T-cell (primary cell): ENCODE data around the gene KLF15. TPM values are rescaled to one million over a fixed set of nuclear protein-coding genes. Genes with fewer than 3 reads are reported as not detected.

Source experiments
- ATAC-seq, 4 experiments: fragments of 200-7000 bp in 3 of 4; fragments of 150-1000 bp in 1 of 4; cut with Tn5 transposase; replicated peaks in 1 of 4; 1 replicate in 3 of 4; 2 replicates in 1 of 4; pipeline ENCODE4 v1.10.0; 2021; ENCODE audit warnings: moderate library complexity in 3 of 4, mild to moderate bottlenecking in 2 of 4, moderate number of reproducible peaks in 1 of 4
- CTCF ChIA-PET, 2 donors: fragments of 300-600 bp; sonication (Branson Sonifier 250); formaldehyde crosslinking; loops; one replicate each; lab custom pipeline; 2022; ENCODE audit warnings: antibody characterized with exemption in 2 of 2; lab: Charles Lee
- POLR2A ChIA-PET, 2 donors: fragments of 300-600 bp; sonication (Branson Sonifier 250); formaldehyde crosslinking; loops; one replicate each; lab custom pipeline; 2022; ENCODE audit warnings: antibody characterized with exemption in 2 of 2; lab: Charles Lee
- DNase-seq, 35 experiments: peaks; one replicate each; pipeline versions ENCODE4 v3.0.0 to v3.0.0-alpha.2; 2013 to 2023
- H3K27ac ChIP-seq: one replicate; pipeline ENCODE4 v1.5.1; 2013; ENCODE audit warnings: low read length
- H3K27me3 ChIP-seq, 2 experiments: replicated peaks in 1 of 2; 1 replicate in 1 of 2; 2 replicates in 1 of 2; pipeline versions ENCODE4 v1.6.1 to v1.7.0; 2013; ENCODE audit warnings: low read length in 1 of 2, mixed read lengths in 1 of 2; ENCODE audit not compliant: control insufficient read depth in 2 of 2, insufficient read depth in 2 of 2; ENCODE audit errors: extremely low read depth in 1 of 2
- H3K36me3 ChIP-seq, 2 donors: 1 replicate in 1 of 2; 2 replicates in 1 of 2; pipeline versions ENCODE4 v1.6.1 to v1.7.0; 2013; ENCODE audit warnings: low read length in 1 of 2; ENCODE audit not compliant: control insufficient read depth in 2 of 2, insufficient read depth in 1 of 2; ENCODE audit errors: extremely low read depth in 1 of 2
- H3K4me1 ChIP-seq, 2 experiments: 1 replicate in 1 of 2; 2 replicates in 1 of 2; pipeline versions ENCODE4 v1.6.1 to v1.7.0; 2013; ENCODE audit warnings: low read length in 2 of 2, mixed read lengths in 1 of 2; ENCODE audit not compliant: insufficient read depth in 2 of 2, control insufficient read depth in 1 of 2; ENCODE audit errors: extremely low read depth in 1 of 2
- H3K4me3 ChIP-seq, 2 donors: 1 replicate in 1 of 2; 2 replicates in 1 of 2; pipeline versions ENCODE4 v1.5.1 to v1.7.0; 2013; ENCODE audit warnings: mild to moderate bottlenecking in 2 of 2, low read length in 1 of 2, moderate library complexity in 1 of 2; ENCODE audit not compliant: control insufficient read depth in 1 of 2; ENCODE audit errors: extremely low read depth in 1 of 2
- H3K9me3 ChIP-seq: 2 replicates; pipeline ENCODE4 v1.7.0; 2013
- H3K27ac Mint-ChIP-seq, 2 donors: one replicate each; pipeline ENCODE4 v1.8.0; 2020 to 2021; ENCODE audit warnings: mild to moderate bottlenecking in 2 of 2, mixed read lengths in 2 of 2
- H3K27me3 Mint-ChIP-seq, 2 donors: one replicate each; pipeline ENCODE4 v1.8.0; 2021 to 2022; ENCODE audit warnings: mixed read lengths in 2 of 2
- H3K36me3 Mint-ChIP-seq: one replicate; pipeline ENCODE4 v1.8.0; 2021; ENCODE audit warnings: mixed read lengths
- H3K4me1 Mint-ChIP-seq, 3 donors: one replicate each; pipeline ENCODE4 v1.8.0; 2020 to 2022; ENCODE audit warnings: mixed read lengths in 3 of 3, mild to moderate bottlenecking in 1 of 3
- H3K4me3 Mint-ChIP-seq, 3 donors: one replicate each; pipeline ENCODE4 v1.8.0; 2020 to 2022; ENCODE audit warnings: mild to moderate bottlenecking in 3 of 3, mixed read lengths in 3 of 3, moderate library complexity in 3 of 3
- H3K9me3 Mint-ChIP-seq, 3 donors: one replicate each; pipeline ENCODE4 v1.8.0; 2020 to 2022; ENCODE audit warnings: mixed read lengths in 3 of 3
- WGBS: methylation state at CpG from one replicate; pipeline ENCODE4 v1.1.5; 2013; ENCODE audit warnings: missing lambda C conversion rate; ENCODE audit not compliant: insufficient coverage; 5-methylcytosine and 5-hydroxymethylcytosine counted together
- total RNA-seq, 35 experiments: library from RNA in 6 of 35; stranded (reverse) in 6 of 35; fragments of 120-200 nt in 1 of 35; gene quantifications; one replicate each; pipeline versions ENCODE4 v1.2.1 to v1.2.4 and lab custom pipeline; 2013 to 2026

The KLF15 gene
- total RNA-seq, 5 donors from 2014 or later (not counting 1 experiment from before 2014, with no cell fraction given) = 0.26 to 0.75 (median 0.35) TPM

DNA sequence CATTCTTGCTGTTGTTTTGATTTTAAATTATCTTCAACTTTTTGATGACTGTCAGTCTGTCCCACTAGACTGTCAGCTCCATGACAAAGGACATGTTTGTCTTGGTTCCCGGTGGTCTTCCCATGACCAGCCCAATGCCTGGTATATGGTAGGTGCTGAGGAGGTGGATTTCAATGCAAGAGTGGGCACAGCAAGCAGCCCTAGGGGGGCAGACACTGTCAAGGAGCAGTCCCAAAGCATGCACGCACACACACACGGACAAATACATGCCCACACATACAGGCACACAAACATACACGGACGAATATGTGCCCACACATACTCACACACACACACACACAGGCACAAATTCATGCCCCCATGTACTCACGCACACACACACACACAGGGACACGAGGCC, 12.0 kb downstream of the KLF15 start:
- Histone ChIP-seq H3K4me1 (no peaks in the 10 kb centered on the region), H3K9me3 (no peaks in the 10 kb centered on the region), H3K4me3 (no peak overlapping the region), H3K27ac (no peak overlapping the region), H3K36me3 (no peaks in the 10 kb centered on the region), H3K27me3 (peaks cover 0 to 18% of the 10 kb centered on the region in 2 experiments)
- Mint-ChIP-seq H3K9me3 (no peaks in the 10 kb centered on the region), H3K27me3 (peaks cover 4 to 12% of the 10 kb centered on the region in 2 donors), H3K4me3 (no peak overlapping the region), H3K4me1 (no peaks in the 10 kb centered on the region), H3K27ac (no peak overlapping the region), H3K36me3 (no peaks in the 10 kb centered on the region)
- DNase-seq (peak in 2 of 35 experiments; percentile 0 to 3), ATAC-seq (no peak)
- WGBS = 82% methylated on average over 7 of the region's 7 CpGs
- CTCF ChIA-PET = no interaction called here
- POLR2A ChIA-PET = no interaction called here

GRCh38 chr3:126344380-126345041, 12.7 kb downstream of the KLF15 start:
- Histone ChIP-seq H3K27me3 (peaks cover 0 to 17% of the 10 kb centered on the region in 2 experiments), H3K4me3 (no peak overlapping the region), H3K27ac (no peak overlapping the region), H3K9me3 (no peaks in the 10 kb centered on the region), H3K4me1 (no peaks in the 10 kb centered on the region), H3K36me3 (no peaks in the 10 kb centered on the region)
- ChIA-PET CTCF (no interaction called here), POLR2A (no interaction called here)
- DNase-seq (peak in 2 of 35 experiments; percentile 1 to 10), ATAC-seq (no peak)
- Mint-ChIP-seq H3K27ac (no peak overlapping the region), H3K27me3 (peaks cover 6 to 18% of the 10 kb centered on the region in 2 donors), H3K4me3 (no peak overlapping the region), H3K36me3 (no peaks in the 10 kb centered on the region), H3K4me1 (no peaks in the 10 kb centered on the region), H3K9me3 (no peaks in the 10 kb centered on the region)
- WGBS = 88% methylated on average over 8 of the region's 9 CpGs

- Mint-ChIP-seq H3K27ac (no peak overlapping the region), H3K36me3 (no peaks in the 10 kb centered on the region), H3K4me1 (no peaks in the 10 kb centered on the region), H3K9me3 (no peaks in the 10 kb centered on the region), H3K27me3 (peaks cover 11 to 22% of the 10 kb centered on the region in 2 donors), H3K4me3 (no peak overlapping the region)
- no peaks in the 10 kb centered on the region for H3K36me3 ChIP-seq
- POLR2A ChIA-PET = no interaction called here
- ATAC-seq = no peak
- H3K27ac ChIP-seq = no peak overlapping the region
- H3K27me3 ChIP-seq = peaks cover 0 to 20% of the 10 kb centered on the region in 2 experiments
- WGBS = 89% methylated on average over 32 of the region's 32 CpGs
- no peaks in the 10 kb centered on the region for H3K4me1 ChIP-seq
- peak in 3 of 35 experiments; percentile 1 to 4 (median 4) for DNase-seq
- CTCF ChIA-PET = no interaction called here
- no peak overlapping the region for H3K4me3 ChIP-seq
- H3K9me3 ChIP-seq = no peaks in the 10 kb centered on the region
These were observed 13.6 kb downstream of the KLF15 start for GRCh38 chr3:126343649-126344035.

DNA sequence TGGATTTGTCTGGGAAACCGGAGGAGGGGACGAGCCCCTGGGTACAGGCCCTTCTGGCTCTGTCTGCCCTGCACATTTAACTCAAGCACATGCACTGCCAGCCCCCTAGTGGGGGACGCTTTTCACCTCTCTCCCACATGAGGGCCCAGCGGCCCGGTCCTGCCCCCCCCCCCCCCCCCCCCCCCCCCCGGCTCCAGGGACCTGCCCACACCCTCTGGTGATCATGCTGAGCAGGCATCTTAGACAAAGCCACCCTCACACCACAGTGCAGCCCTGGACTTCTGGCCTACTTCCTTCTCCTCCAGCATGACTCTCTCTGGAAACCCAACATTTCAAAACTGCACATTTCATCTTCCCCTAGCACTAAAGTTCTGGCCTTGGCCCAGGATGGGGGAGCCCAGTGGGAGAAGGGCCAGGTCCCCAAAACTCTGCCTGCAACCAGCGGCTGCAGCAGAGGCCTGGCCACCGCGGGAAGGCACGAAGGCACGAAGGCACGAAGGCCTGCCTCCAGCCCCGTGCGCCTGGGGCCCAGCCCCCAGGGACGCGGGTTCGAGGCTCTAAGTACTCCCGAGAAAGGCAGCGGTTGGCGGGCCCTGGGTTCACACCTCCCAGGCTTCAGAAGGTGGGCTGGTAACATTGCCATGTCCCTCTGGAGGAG, 14.1 kb downstream of the KLF15 start:
- POLR2A ChIA-PET = no interaction called here
- no peaks in the 10 kb centered on the region for H3K9me3 ChIP-seq

DNA sequence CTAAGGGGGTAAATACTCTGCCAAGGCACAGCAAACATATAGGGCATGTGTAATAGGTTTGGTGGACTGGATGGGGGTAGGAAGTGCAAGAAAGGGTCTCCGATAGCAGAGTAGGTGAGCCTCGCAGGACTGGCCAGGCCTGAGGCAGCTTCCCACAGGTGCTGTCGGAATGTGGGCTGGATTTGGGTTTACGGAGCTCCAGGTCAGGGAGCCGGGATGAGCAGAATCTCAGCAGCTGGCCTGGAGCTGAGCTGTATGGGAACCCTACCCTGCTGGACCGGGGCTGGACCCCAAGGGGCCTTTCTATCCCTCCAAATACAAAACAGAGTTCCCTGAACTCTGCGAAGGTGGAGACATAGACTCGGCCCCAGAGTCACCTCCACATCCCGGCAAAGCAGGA, 15.0 kb downstream of the KLF15 start:
- Histone ChIP-seq H3K27me3 (peaks cover 0 to 20% of the 10 kb centered on the region in 2 experiments), H3K4me3 (no peak overlapping the region), H3K27ac (no peak overlapping the region), H3K36me3 (no peaks in the 10 kb centered on the region), H3K4me1 (no peaks in the 10 kb centered on the region), H3K9me3 (no peaks in the 10 kb centered on the region)
- H3K9me3 Mint-ChIP-seq = no peaks in the 10 kb centered on the region
- CTCF ChIA-PET = no interaction called here
- H3K27ac Mint-ChIP-seq = no peak overlapping the region
- WGBS = 88% methylated on average over 5 of the region's 9 CpGs
- POLR2A ChIA-PET = no interaction called here
- no peaks in the 10 kb centered on the region for H3K36me3 Mint-ChIP-seq
- H3K4me1 Mint-ChIP-seq = no peaks in the 10 kb centered on the region
- no peak for DNase-seq
- peaks cover 11 to 18% of the 10 kb centered on the region in 2 donors for H3K27me3 Mint-ChIP-seq
- H3K4me3 Mint-ChIP-seq = no peak overlapping the region
- no peak for ATAC-seq

More for the DNA sequence above, 14.1 kb downstream of the KLF15 start:
- Mint-ChIP-seq H3K4me1 (no peaks in the 10 kb centered on the region), H3K27ac (no peak overlapping the region), H3K36me3 (no peaks in the 10 kb centered on the region), H3K9me3 (no peaks in the 10 kb centered on the region), H3K4me3 (no peak overlapping the region), H3K27me3 (peaks cover 11 to 22% of the 10 kb centered on the region in 2 donors)
- peaks cover 0 to 20% of the 10 kb centered on the region in 2 experiments for H3K27me3 ChIP-seq
- no peak overlapping the region for H3K4me3 ChIP-seq
- no peaks in the 10 kb centered on the region for H3K4me1 ChIP-seq
- ATAC-seq = no peak
- H3K36me3 ChIP-seq = no peaks in the 10 kb centered on the region
- DNase-seq = peak in 4 of 35 experiments; percentile 2 to 24 (median 3)
- H3K27ac ChIP-seq = no peak overlapping the region
- WGBS = 90% methylated on average over 16 of the region's 20 CpGs
- CTCF ChIA-PET = no interaction called here

DNA sequence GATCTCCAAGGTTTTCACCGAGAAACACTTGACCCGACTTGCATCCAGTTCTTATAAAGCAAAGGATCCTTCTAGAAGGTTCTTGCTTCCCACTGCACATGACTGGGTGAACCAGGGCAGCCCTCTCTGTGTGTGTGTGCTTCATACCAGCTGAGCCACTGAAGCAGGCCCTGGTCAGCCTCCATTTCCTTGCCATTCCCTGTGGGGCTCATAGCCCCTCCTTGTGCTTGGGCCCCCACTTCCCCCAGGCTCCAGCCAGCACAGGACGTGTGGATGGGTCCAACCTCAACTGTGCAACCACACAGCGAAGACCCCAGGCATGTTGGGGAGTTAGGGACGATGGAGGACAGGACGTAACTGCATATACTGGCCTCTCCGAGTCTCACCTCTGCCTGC, 15.5 kb downstream of the KLF15 start:
- no peaks in the 10 kb centered on the region for H3K9me3 Mint-ChIP-seq
- H3K36me3 Mint-ChIP-seq = no peaks in the 10 kb centered on the region
- DNase-seq = no peak
- no peak overlapping the region for H3K27ac Mint-ChIP-seq
- no peak overlapping the region for H3K4me3 Mint-ChIP-seq
- peaks cover 0 to 20% of the 10 kb centered on the region in 2 experiments for H3K27me3 ChIP-seq
- H3K27me3 Mint-ChIP-seq = peaks cover 11 to 17% of the 10 kb centered on the region in 2 donors
- WGBS = 43% methylated on average over 2 of the region's 7 CpGs
- POLR2A ChIA-PET = no interaction called here
- no peak for ATAC-seq
- H3K4me1 ChIP-seq = no peaks in the 10 kb centered on the region
- H3K27ac ChIP-seq = no peak overlapping the region
- no peaks in the 10 kb centered on the region for H3K36me3 ChIP-seq
- CTCF ChIA-PET = no interaction called here
- H3K9me3 ChIP-seq = no peaks in the 10 kb centered on the region
- no peaks in the 10 kb centered on the region for H3K4me1 Mint-ChIP-seq
- H3K4me3 ChIP-seq = no peak overlapping the region
